ENCODE measurements around the gene SLC25A33. TPM values are rescaled to one million over a fixed set of nuclear protein-coding genes. Genes with fewer than 3 reads are reported as not detected.

SLC25A33 gene
- 5.7 and 6.9 TPM in 2 replicates for total RNA-seq

GRCh38 chr1:9539165-9539828 lies at the start of gene SLC25A33:
TSS of gene SLC25A33 (plus strand) at chr1:9539465. CDS start at chr1:9539692, 227 bp downstream.

DNA sequence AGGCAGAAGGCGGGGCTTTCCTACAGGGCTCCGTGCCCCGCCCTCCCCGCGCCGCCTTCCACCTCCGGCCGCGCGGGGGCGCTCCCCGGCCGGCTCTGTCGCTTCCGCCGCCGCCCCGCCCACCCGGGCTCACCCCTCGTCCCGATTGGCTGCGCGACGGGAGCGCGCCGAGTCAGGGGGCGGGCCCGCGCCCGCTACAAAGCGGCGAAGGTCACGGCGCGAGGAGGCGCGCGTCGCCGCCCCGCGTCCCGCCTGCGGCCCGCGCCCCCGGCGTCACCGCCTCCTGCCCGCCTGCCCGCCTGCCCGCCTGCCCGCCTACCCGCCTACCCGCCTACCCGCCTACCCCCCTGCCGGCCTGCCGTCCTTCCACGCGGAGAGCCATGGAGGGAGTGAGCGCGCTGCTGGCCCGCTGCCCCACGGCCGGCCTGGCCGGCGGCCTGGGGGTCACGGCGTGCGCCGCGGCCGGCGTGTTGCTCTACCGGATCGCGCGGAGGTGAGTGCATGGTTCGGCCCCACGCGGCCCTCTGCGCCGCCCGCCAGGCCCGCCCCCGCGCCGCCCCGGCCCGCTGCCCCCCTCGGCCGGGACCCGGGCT lies 49.4 kb downstream of the SLC25A33 start, which contains the start of gene TMEM201:
Gene TMEM201, plus strand, starts transcription at position 361 of the 593 bp plus-strand sequence. Its CDS starts 20 bp downstream, at position 381.

Other genes with a start within 250 kb of the SLC25A33 start
- gene SPSB1, start 246.6 kb upstream of the SLC25A33 start, total RNA-seq = 8.3 and 13.5 TPM in 2 replicates
- gene TMEM201, start 49.4 kb downstream of the SLC25A33 start, total RNA-seq = 12.2 and 14.7 TPM in 2 replicates
- 7.3 and 8.9 TPM in 2 replicates for gene PIK3CD, start 112.3 kb downstream of the SLC25A33 start, total RNA-seq